Measurements from ENCODE around the gene USP3.

DNA sequence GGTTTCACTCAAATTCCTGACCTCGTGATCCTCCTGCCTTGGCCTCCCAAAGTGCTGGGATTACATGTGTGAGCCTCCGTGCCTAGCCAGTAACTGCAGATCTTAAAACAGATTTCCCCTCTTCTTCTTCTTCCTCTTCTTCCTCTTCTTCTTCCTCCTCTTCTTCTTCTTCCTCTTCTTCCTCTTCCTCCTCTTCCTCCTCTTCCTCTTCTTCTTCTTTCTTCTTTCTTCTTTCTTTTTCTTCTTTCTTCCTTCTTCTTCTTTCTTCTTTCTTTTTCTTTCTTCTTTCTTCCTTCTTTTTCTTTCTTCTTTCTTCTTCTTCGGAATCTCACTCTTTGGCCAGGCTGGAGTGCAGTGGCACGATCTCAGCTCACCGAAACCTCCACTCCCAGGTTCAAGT is 7.8 kb downstream of the USP3 start:
- TF ChIP-seq, protein P1, sequence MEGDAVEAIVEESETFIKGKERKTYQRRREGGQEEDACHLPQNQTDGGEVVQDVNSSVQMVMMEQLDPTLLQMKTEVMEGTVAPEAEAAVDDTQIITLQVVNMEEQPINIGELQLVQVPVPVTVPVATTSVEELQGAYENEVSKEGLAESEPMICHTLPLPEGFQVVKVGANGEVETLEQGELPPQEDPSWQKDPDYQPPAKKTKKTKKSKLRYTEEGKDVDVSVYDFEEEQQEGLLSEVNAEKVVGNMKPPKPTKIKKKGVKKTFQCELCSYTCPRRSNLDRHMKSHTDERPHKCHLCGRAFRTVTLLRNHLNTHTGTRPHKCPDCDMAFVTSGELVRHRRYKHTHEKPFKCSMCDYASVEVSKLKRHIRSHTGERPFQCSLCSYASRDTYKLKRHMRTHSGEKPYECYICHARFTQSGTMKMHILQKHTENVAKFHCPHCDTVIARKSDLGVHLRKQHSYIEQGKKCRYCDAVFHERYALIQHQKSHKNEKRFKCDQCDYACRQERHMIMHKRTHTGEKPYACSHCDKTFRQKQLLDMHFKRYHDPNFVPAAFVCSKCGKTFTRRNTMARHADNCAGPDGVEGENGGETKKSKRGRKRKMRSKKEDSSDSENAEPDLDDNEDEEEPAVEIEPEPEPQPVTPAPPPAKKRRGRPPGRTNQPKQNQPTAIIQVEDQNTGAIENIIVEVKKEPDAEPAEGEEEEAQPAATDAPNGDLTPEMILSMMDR (IDR thresholded peaks at IDR 0.05), result no peak
- TF ChIP-seq POLR2A (IDR thresholded peaks at IDR 0.05), result no peak
